ENCODE results near the gene TMEM30A. TPM values are rescaled to one million over a fixed set of nuclear protein-coding genes. Genes with fewer than 3 reads are reported as not detected.

TMEM30A gene
- total RNA-seq, 4 donors from 2014 or later = 28.9 to 86.2 (median 56.5) TPM

DNA sequence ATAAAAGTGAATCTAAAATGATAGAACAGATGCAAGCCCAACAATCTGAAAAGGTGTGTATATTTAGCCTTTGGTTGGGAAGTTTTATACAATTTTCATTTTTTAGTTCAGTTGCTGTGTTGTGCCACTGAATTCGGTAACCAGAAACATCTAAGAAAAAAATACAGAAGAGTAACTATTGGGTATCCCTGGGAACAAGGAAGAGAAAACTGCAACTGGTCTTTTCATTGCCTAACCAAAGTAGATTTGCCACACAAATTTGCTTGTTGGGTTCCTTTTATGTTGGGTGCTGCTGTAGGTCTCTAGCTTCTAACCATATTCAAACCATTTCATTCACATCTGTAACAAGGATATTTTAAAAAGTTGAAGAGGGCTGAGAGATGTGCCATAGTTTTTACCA is 2.8 kb upstream of the TMEM30A start:
- Histone ChIP-seq H3K36me3 (no peaks in the 10 kb centered on the region), H3K9me3 (no peaks in the 10 kb centered on the region), H3K4me3 (no peak overlapping the region), H3K27ac (no peak overlapping the region), H3K4me1 (peaks cover 5 to 25% (median 9%) of the 10 kb centered on the region in 4 donors), H3K27me3 (no peaks in the 10 kb centered on the region)
- intact Hi-C loops (cut with DNase I; ENCODE audit: low total_unique reads) (no loop called here), in situ Hi-C loops (cut with MboI; ENCODE audit: low pct_ligation_motif_present in 1 of 4, low pct_unique_long_range_greater_than_20kb in 1 of 4, low sequenced_read_pairs in 3 of 4) (no loop called here)
- no peak for DNase-seq
- TF ChIP-seq POLR2AphosphoS5 (IDR thresholded peaks at IDR 0.05) = no peak
- no peak for TF ChIP-seq EP300 (IDR thresholded peaks at IDR 0.05; ENCODE audit: low read depth)
- no peak for TF ChIP-seq POLR2A (IDR thresholded peaks at IDR 0.05)
- TF ChIP-seq, protein P1, sequence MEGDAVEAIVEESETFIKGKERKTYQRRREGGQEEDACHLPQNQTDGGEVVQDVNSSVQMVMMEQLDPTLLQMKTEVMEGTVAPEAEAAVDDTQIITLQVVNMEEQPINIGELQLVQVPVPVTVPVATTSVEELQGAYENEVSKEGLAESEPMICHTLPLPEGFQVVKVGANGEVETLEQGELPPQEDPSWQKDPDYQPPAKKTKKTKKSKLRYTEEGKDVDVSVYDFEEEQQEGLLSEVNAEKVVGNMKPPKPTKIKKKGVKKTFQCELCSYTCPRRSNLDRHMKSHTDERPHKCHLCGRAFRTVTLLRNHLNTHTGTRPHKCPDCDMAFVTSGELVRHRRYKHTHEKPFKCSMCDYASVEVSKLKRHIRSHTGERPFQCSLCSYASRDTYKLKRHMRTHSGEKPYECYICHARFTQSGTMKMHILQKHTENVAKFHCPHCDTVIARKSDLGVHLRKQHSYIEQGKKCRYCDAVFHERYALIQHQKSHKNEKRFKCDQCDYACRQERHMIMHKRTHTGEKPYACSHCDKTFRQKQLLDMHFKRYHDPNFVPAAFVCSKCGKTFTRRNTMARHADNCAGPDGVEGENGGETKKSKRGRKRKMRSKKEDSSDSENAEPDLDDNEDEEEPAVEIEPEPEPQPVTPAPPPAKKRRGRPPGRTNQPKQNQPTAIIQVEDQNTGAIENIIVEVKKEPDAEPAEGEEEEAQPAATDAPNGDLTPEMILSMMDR (IDR thresholded peaks at IDR 0.05) = no peak
- WGBS, 2 donors (ENCODE audit: low coverage in 1 of 2) = 71 to 89% methylated on average over 1 of the region's 1 CpG

- peaks cover 10 to 30% (median 12%) of the 10 kb centered on the region in 4 donors for H3K4me1 ChIP-seq
Observed at GRCh38 chr6:75286955-75287354, 2.4 kb upstream of the TMEM30A start.

DNA sequence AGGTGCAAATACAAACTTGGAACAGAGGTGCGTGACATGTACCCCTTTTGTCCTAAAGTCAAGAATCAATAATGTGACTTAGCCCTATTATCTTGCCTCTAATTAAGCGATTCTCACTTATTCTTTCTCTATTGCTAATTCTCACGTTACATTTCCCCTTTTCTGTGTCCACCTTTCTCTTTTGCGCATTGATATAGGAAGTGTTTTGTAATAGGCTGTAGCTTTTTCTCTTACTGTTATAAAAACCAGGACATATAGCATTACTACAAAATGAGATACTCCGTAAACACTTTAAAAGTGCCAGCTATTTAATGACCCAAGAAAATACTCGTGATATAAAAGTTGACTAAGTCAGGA is 669 bp upstream of the TMEM30A start:
- Histone ChIP-seq H3K36me3 (no peaks in the 10 kb centered on the region), H3K27me3 (no peaks in the 10 kb centered on the region), H3K4me3 (peak overlapping the region; percentile 33 to 99 (median 81)), H3K27ac (peak overlapping the region; percentile 89 to 98 (median 92)), H3K4me1 (peaks cover 18 to 47% (median 20%) of the 10 kb centered on the region in 4 donors), H3K9me3 (no peaks in the 10 kb centered on the region)
- no peak for TF ChIP-seq POLR2A (IDR thresholded peaks at IDR 0.05)
- TF ChIP-seq, protein P1 (IDR thresholded peaks at IDR 0.05) = no peak
- TF ChIP-seq POLR2AphosphoS5 (IDR thresholded peaks at IDR 0.05) = no peak
- TF ChIP-seq EP300 (IDR thresholded peaks at IDR 0.05; ENCODE audit: low read depth) = no peak
- 2% methylated on average over 6 of the region's 6 CpGs for WGBS, 2 donors (ENCODE audit: low coverage in 1 of 2)
- in situ Hi-C loops (cut with MboI; ENCODE audit: low pct_ligation_motif_present in 1 of 4, low pct_unique_long_range_greater_than_20kb in 1 of 4, low sequenced_read_pairs in 3 of 4) (no loop called here), intact Hi-C loops (cut with DNase I; ENCODE audit: low total_unique reads) (no loop called here)
- DNase-seq = no peak

More at GRCh38 chr6:75286955-75287354, 2.4 kb upstream of the TMEM30A start:
- no peaks in the 10 kb centered on the region for H3K36me3 ChIP-seq
- in situ Hi-C loops (cut with MboI; ENCODE audit: low pct_ligation_motif_present in 1 of 4, low pct_unique_long_range_greater_than_20kb in 1 of 4, low sequenced_read_pairs in 3 of 4) = no loop called here
- TF ChIP-seq POLR2AphosphoS5 (IDR thresholded peaks at IDR 0.05) (no peak), POLR2A (IDR thresholded peaks at IDR 0.05) (no peak), EP300 (IDR thresholded peaks at IDR 0.05; ENCODE audit: low read depth) (no peak)
- TF ChIP-seq, protein P1 (IDR thresholded peaks at IDR 0.05) = no peak
- H3K27me3 ChIP-seq = no peaks in the 10 kb centered on the region
- H3K27ac ChIP-seq = no peak overlapping the region
- H3K4me3 ChIP-seq = no peak overlapping the region
- 96 to 97% methylated on average over 2 of the region's 2 CpGs for WGBS, 2 donors (ENCODE audit: low coverage in 1 of 2)
- no peaks in the 10 kb centered on the region for H3K9me3 ChIP-seq
- DNase-seq = no peak
- intact Hi-C loops (cut with DNase I; ENCODE audit: low total_unique reads) = no loop called here

- intact Hi-C loops (cut with DNase I; ENCODE audit: low total_unique reads) (no loop called here), in situ Hi-C loops (cut with MboI; ENCODE audit: low pct_ligation_motif_present in 1 of 4, low pct_unique_long_range_greater_than_20kb in 1 of 4, low sequenced_read_pairs in 3 of 4) (no loop called here)
- Histone ChIP-seq H3K36me3 (no peaks in the 10 kb centered on the region), H3K27ac (peak overlapping the region; percentile 89 to 98 (median 92)), H3K4me3 (peak overlapping the region; percentile 74 to 99 (median 90)), H3K4me1 (peaks cover 20 to 59% (median 27%) of the 10 kb centered on the region in 4 donors), H3K9me3 (no peaks in the 10 kb centered on the region), H3K27me3 (no peaks in the 10 kb centered on the region)
- no peak for TF ChIP-seq POLR2A (IDR thresholded peaks at IDR 0.05)
- TF ChIP-seq, protein P1 (IDR thresholded peaks at IDR 0.05) = peak in 1 of 5 experiments; percentile 10
- no peak for TF ChIP-seq POLR2AphosphoS5 (IDR thresholded peaks at IDR 0.05)
- WGBS, 2 donors (ENCODE audit: low coverage in 1 of 2) = 0% methylated on average over 2 to 36 of the region's 36 CpGs
- no peak for DNase-seq
Observed at GRCh38 chr6:75283907-75284631, 523 bp downstream of the TMEM30A start.
